Panc1 (cell line): ENCODE measurements around the gene CEMIP. TPM values are rescaled to one million over a fixed set of nuclear protein-coding genes. Genes with fewer than 3 reads are reported as not detected.

Experiments used
- ATAC-seq: fragments of 200-7000 bp; cut with Tn5 transposase; 2 replicates; pipeline ENCODE4 v1.9.1; 2020; ENCODE audit warnings: mild to moderate bottlenecking, moderate library complexity
- BruUV-seq: library from RNA; stranded (reverse); fragments of 400-500 nt; replicated peaks from 2 replicates; lab custom pipeline; 2021; lab: Mats Ljungman, UMichigan
- CTCF ChIA-PET: fragments of 300-600 bp; sonication (Branson Sonifier 250); formaldehyde crosslinking; loops from one replicate; lab custom pipeline; 2022; ENCODE audit warnings: antibody characterized with exemption; lab: Charles Lee
- POLR2A ChIA-PET: fragments of 300-600 bp; sonication (Branson Sonifier 250); formaldehyde crosslinking; loops from one replicate; lab custom pipeline; 2022; ENCODE audit warnings: antibody characterized with exemption; lab: Charles Lee
- DNase-seq: peaks from one replicate; pipeline ENCODE4 v3.0.0-alpha.2; 2010; ENCODE audit warnings: low read depth, low spot score
- H3K27ac ChIP-seq: 2 replicates; pipeline ENCODE4 v1.5.1; 2011; ENCODE audit warnings: mild to moderate bottlenecking, low read length, inconsistent platforms
- H3K27me3 ChIP-seq: fragments of 200-500 bp; sonication (Bioruptor generic); 2 replicates; pipeline ENCODE4 v1.6.0; 2014; ENCODE audit warnings: low read length, inconsistent platforms; ENCODE audit not compliant: control insufficient read depth, insufficient read depth
- H3K36me3 ChIP-seq: fragments of 200-500 bp; sonication (Bioruptor generic); 2 replicates; pipeline ENCODE4 v1.5.1; 2014; ENCODE audit warnings: inconsistent platforms, mild to moderate bottlenecking, low read length, moderate library complexity; ENCODE audit not compliant: control insufficient read depth, insufficient read depth
- H3K4me1 ChIP-seq: 2 replicates; pipeline ENCODE4 v1.5.1; 2011; ENCODE audit warnings: inconsistent platforms, mild to moderate bottlenecking, low read length, moderate library complexity; ENCODE audit not compliant: control insufficient read depth, insufficient read depth
- H3K4me3 ChIP-seq, 2 experiments: 2 replicates each; pipeline ENCODE4 v1.5.1; 2011 to 2012; ENCODE audit warnings: low read depth in 2 of 2, low read length in 2 of 2, mild to moderate bottlenecking in 2 of 2, inconsistent platforms in 1 of 2, moderate library complexity in 1 of 2
- H3K9me3 ChIP-seq: fragments of 200-500 bp; sonication (Bioruptor generic); 2 replicates; pipeline ENCODE4 v1.5.1; 2014; ENCODE audit warnings: low read depth, mild to moderate bottlenecking, inconsistent platforms, low read length, moderate library complexity; ENCODE audit not compliant: control insufficient read depth, insufficient read depth
- POLR2AphosphoS5 ChIP-seq: IDR thresholded peaks from 2 replicates; pipeline ENCODE4 v1.6.1; 2012; ENCODE audit warnings: mild to moderate bottlenecking, low read depth, low read length, moderate library complexity
- SIN3A ChIP-seq: IDR thresholded peaks from 2 replicates; pipeline ENCODE4 v1.6.1; 2012; ENCODE audit warnings: low read depth, mild to moderate bottlenecking, low read length, moderate library complexity, borderline replicate concordance; ENCODE audit not compliant: insufficient read depth
- TCF7L2 ChIP-seq: IDR thresholded peaks from 2 replicates; pipeline ENCODE4 v1.6.1; 2011; ENCODE audit warnings: mild to moderate bottlenecking, low read depth, low read length, inconsistent platforms
- in situ Hi-C: cut with HindIII; loops from 2 replicates; pipeline ENCODE4 v1.10.0; 2016; ENCODE audit warnings: low sequenced_read_pairs, low pct_unique_long_range_greater_than_20kb
- intact Hi-C: fragments of 100-400 bp; cut with micrococcal nuclease; formaldehyde crosslinking; loops from one replicate; pipeline ENCODE4 v1.10.0; 2022; ENCODE audit not compliant: unreplicated experiment
- total RNA-seq: library from RNA; stranded (reverse); gene quantifications from one replicate; pipeline ENCODE4 v1.2.1, GENCODE V29; 2021; ENCODE audit not compliant: unreplicated experiment
- TF ChIP-seq, protein P1 (sequence below): fragments of 450-650 bp; IDR thresholded peaks from 2 replicates; pipeline ENCODE4 v1.5.1; 2017; ENCODE audit warnings: mild to moderate bottlenecking
- TF ChIP-seq, protein P2 (sequence below), 2 experiments: IDR thresholded peaks; 2 replicates each; pipeline ENCODE4 v1.6.1; 2011 to 2012; ENCODE audit warnings: low read depth in 2 of 2, control low read depth in 1 of 2, low read length in 1 of 2, mild to moderate bottlenecking in 1 of 2, moderate library complexity in 1 of 2; ENCODE audit not compliant: insufficient read depth in 1 of 2

CEMIP gene
- total RNA-seq, 1 experiment from 2014 or later = 0.46 TPM

- TF ChIP-seq, protein P1, sequence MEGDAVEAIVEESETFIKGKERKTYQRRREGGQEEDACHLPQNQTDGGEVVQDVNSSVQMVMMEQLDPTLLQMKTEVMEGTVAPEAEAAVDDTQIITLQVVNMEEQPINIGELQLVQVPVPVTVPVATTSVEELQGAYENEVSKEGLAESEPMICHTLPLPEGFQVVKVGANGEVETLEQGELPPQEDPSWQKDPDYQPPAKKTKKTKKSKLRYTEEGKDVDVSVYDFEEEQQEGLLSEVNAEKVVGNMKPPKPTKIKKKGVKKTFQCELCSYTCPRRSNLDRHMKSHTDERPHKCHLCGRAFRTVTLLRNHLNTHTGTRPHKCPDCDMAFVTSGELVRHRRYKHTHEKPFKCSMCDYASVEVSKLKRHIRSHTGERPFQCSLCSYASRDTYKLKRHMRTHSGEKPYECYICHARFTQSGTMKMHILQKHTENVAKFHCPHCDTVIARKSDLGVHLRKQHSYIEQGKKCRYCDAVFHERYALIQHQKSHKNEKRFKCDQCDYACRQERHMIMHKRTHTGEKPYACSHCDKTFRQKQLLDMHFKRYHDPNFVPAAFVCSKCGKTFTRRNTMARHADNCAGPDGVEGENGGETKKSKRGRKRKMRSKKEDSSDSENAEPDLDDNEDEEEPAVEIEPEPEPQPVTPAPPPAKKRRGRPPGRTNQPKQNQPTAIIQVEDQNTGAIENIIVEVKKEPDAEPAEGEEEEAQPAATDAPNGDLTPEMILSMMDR = no peak
- no peak for TF ChIP-seq SIN3A
- no peak for TF ChIP-seq TCF7L2
- TF ChIP-seq POLR2AphosphoS5 = no peak
- TF ChIP-seq, protein P2, sequence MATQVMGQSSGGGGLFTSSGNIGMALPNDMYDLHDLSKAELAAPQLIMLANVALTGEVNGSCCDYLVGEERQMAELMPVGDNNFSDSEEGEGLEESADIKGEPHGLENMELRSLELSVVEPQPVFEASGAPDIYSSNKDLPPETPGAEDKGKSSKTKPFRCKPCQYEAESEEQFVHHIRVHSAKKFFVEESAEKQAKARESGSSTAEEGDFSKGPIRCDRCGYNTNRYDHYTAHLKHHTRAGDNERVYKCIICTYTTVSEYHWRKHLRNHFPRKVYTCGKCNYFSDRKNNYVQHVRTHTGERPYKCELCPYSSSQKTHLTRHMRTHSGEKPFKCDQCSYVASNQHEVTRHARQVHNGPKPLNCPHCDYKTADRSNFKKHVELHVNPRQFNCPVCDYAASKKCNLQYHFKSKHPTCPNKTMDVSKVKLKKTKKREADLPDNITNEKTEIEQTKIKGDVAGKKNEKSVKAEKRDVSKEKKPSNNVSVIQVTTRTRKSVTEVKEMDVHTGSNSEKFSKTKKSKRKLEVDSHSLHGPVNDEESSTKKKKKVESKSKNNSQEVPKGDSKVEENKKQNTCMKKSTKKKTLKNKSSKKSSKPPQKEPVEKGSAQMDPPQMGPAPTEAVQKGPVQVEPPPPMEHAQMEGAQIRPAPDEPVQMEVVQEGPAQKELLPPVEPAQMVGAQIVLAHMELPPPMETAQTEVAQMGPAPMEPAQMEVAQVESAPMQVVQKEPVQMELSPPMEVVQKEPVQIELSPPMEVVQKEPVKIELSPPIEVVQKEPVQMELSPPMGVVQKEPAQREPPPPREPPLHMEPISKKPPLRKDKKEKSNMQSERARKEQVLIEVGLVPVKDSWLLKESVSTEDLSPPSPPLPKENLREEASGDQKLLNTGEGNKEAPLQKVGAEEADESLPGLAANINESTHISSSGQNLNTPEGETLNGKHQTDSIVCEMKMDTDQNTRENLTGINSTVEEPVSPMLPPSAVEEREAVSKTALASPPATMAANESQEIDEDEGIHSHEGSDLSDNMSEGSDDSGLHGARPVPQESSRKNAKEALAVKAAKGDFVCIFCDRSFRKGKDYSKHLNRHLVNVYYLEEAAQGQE (IDR thresholded peaks at IDR 0.05; ENCODE audit: insufficient read depth in 1 of 2, low read depth in 2 of 2, low read length in 1 of 2) = no peak
- no peaks in the 10 kb centered on the region for H3K27me3 ChIP-seq
- ChIA-PET POLR2A (no interaction called here), CTCF (no interaction called here)
- BruUV-seq = no TSS peak
- no peak for DNase-seq
- H3K36me3 ChIP-seq = no peaks in the 10 kb centered on the region
- H3K9me3 ChIP-seq = no peaks in the 10 kb centered on the region
- no peak overlapping the region for H3K27ac ChIP-seq
- no peak for ATAC-seq
- no peak overlapping the region for H3K4me3 ChIP-seq
- intact Hi-C loops = no loop called here
- no peaks in the 10 kb centered on the region for H3K4me1 ChIP-seq
- in situ Hi-C loops = no loop called here
These were observed 26.0 kb upstream of the CEMIP start for GRCh38 chr15:80753161-80753560.

DNA sequence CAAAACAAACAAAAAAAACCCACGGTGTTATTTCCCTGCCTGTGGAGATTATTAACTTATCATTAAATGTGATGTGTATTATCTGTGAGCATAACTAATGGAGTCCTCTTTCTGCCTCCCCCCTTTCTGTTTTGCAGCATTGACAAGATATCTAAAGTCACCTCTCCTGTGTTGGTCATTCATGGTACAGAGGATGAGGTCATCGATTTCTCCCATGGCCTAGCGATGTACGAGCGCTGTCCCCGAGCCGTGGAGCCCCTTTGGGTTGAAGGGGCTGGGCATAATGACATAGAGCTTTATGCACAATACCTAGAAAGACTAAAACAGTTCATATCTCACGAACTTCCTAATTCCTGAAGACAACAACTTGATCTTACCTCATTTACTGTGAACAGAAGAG is 25.2 kb upstream of the CEMIP start:
- H3K36me3 ChIP-seq = no peaks in the 10 kb centered on the region
- TF ChIP-seq TCF7L2 = no peak
- TF ChIP-seq POLR2AphosphoS5 = no peak
- TF ChIP-seq, protein P1 = no peak
- no peak for TF ChIP-seq SIN3A
- TF ChIP-seq, protein P2 (IDR thresholded peaks at IDR 0.05; ENCODE audit: insufficient read depth in 1 of 2, low read depth in 2 of 2, low read length in 1 of 2) = no peak
- ATAC-seq (no peak), DNase-seq (no peak)
- no peaks in the 10 kb centered on the region for H3K27me3 ChIP-seq
- no peaks in the 10 kb centered on the region for H3K4me1 ChIP-seq
- intact Hi-C loops = no loop called here
- ChIA-PET POLR2A (no interaction called here), CTCF (interaction anchor here (0.9 kb wide), 1 partner anchor 22 kb away, joined by 4 read pairs; no protein-coding TSS in a partner anchor)
- in situ Hi-C loops = no loop called here
- no peak overlapping the region for H3K27ac ChIP-seq
- no peak overlapping the region for H3K4me3 ChIP-seq
- no TSS peak for BruUV-seq
- no peaks in the 10 kb centered on the region for H3K9me3 ChIP-seq
